A549 (cell line): ENCODE results near the gene FAM163B.

ENCODE experiments used
- EHMT2 ChIP-seq: fragments of 200-600 bp; sonication (generic); IDR thresholded peaks from 2 replicates; pipeline ENCODE4 v1.6.1; 2016; ENCODE audit warnings: antibody characterized with exemption, low read depth, mild to moderate bottlenecking, moderate library complexity
- FOSL2 ChIP-seq, 2 experiments: fragments of 450-650 bp in 1 of 2; fragments of >200 bp in 1 of 2; sonication (Bioruptor Twin) in 1 of 2; formaldehyde crosslinking; IDR thresholded peaks; 2 replicates each; pipeline versions ENCODE4 v1.5.0 to v1.6.1; 2016 to 2020; ENCODE audit warnings: mild to moderate bottlenecking in 1 of 2, moderate library complexity in 1 of 2
- JUN ChIP-seq, 2 experiments: fragments of >200 bp; sonication (Bioruptor Twin); formaldehyde crosslinking; IDR thresholded peaks; 2 replicates in 1 of 2; 3 replicates in 1 of 2; pipeline ENCODE4 v1.6.1; 2016 to 2017
- ZC3H11A ChIP-seq: fragments of 450-650 bp; IDR thresholded peaks from 2 replicates; pipeline ENCODE4 v1.6.1; 2014; ENCODE audit warnings: antibody characterized with exemption, mild to moderate bottlenecking
- TF ChIP-seq, protein P1 (sequence below): fragments of >200 bp; sonication (Bioruptor Twin); formaldehyde crosslinking; IDR thresholded peaks from 3 replicates; pipeline ENCODE4 v1.5.1; 2016
- TF ChIP-seq, protein P2 (sequence below): fragments of 250-450 bp; sonication (Bioruptor Pico); IDR thresholded peaks from 2 replicates; pipeline ENCODE4 v1.5.0; 2020; ENCODE audit warnings: low read depth, mild to moderate bottlenecking, moderate library complexity

DNA sequence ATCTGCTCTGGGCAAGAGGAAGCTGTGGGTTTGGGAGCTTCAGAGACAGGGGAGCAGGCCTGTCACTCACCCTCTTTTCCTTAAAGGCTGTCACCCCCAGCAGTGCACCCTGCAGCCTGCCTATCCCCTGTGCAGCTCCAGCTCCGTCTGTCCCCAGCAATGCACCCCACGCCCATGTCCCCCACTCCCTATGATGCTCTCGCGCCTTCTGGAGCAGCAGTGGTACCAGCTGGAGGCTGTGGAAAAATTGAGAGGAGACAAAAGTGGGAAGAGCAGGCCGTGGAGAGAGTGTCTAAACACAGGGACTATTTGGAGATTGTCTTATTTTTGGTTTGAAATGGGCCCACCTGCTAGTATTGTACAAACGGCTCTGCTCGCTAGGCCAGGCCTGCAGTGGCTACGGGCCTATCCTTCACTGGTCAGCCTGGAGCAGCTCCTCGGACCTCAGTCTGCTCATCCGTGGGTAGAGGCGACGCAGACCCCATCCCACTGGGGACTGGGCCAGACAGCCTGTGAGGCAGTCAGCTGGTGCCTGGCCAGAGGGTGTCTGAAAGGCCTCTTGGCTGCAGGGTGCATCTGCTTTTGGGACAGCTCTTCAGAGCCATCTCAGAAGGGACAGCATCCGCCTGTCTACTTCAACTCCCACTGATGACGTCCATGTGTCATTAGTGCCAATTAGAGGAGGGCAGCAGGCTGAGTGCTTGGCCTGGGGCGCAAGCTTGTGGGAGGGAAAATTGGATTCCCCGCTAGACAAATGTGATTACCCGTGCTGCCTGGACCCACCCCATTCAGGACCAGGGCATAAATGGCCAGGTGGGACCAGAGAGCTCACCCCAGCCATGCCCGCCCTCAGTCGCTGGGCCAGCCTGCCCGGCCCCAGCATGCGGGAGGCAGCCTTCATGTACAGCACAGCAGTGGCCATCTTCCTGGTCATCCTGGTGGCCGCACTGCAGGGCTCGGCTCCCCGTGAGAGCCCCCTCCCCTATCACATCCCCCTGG, 26.6 kb upstream of the FAM163B start, which contains the start of gene DBH:
- no peak for TF ChIP-seq EHMT2
- TF ChIP-seq, protein P1, sequence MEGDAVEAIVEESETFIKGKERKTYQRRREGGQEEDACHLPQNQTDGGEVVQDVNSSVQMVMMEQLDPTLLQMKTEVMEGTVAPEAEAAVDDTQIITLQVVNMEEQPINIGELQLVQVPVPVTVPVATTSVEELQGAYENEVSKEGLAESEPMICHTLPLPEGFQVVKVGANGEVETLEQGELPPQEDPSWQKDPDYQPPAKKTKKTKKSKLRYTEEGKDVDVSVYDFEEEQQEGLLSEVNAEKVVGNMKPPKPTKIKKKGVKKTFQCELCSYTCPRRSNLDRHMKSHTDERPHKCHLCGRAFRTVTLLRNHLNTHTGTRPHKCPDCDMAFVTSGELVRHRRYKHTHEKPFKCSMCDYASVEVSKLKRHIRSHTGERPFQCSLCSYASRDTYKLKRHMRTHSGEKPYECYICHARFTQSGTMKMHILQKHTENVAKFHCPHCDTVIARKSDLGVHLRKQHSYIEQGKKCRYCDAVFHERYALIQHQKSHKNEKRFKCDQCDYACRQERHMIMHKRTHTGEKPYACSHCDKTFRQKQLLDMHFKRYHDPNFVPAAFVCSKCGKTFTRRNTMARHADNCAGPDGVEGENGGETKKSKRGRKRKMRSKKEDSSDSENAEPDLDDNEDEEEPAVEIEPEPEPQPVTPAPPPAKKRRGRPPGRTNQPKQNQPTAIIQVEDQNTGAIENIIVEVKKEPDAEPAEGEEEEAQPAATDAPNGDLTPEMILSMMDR: no peak
- TF ChIP-seq, protein P2, sequence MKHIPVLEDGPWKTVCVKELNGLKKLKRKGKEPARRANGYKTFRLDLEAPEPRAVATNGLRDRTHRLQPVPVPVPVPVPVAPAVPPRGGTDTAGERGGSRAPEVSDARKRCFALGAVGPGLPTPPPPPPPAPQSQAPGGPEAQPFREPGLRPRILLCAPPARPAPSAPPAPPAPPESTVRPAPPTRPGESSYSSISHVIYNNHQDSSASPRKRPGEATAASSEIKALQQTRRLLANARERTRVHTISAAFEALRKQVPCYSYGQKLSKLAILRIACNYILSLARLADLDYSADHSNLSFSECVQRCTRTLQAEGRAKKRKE: no peak
- TF ChIP-seq ZC3H11A: no peak
- no peak for TF ChIP-seq FOSL2 (IDR thresholded peaks at IDR 0.05)
- no peak for TF ChIP-seq FOSL2 (CRISPR knock-in tag; IDR thresholded peaks at IDR 0.05)
- TF ChIP-seq JUN (IDR thresholded peaks at IDR 0.05): no peak
